GM12875 (cell line): ENCODE data around the gene TBL1X.

Experiments
- H3K4me3 ChIP-seq: one replicate; pipeline ENCODE4 v1.5.1; 2011; ENCODE audit warnings: low read depth, low read length, control low read depth
- TF ChIP-seq, protein P1 (sequence below): IDR thresholded peaks from 2 replicates; pipeline ENCODE4 v1.5.1; 2011; ENCODE audit warnings: low read depth, mild to moderate bottlenecking, control low read depth, inconsistent platforms, low read length, moderate library complexity, borderline replicate concordance; ENCODE audit not compliant: insufficient read depth

TBL1X gene

DNA sequence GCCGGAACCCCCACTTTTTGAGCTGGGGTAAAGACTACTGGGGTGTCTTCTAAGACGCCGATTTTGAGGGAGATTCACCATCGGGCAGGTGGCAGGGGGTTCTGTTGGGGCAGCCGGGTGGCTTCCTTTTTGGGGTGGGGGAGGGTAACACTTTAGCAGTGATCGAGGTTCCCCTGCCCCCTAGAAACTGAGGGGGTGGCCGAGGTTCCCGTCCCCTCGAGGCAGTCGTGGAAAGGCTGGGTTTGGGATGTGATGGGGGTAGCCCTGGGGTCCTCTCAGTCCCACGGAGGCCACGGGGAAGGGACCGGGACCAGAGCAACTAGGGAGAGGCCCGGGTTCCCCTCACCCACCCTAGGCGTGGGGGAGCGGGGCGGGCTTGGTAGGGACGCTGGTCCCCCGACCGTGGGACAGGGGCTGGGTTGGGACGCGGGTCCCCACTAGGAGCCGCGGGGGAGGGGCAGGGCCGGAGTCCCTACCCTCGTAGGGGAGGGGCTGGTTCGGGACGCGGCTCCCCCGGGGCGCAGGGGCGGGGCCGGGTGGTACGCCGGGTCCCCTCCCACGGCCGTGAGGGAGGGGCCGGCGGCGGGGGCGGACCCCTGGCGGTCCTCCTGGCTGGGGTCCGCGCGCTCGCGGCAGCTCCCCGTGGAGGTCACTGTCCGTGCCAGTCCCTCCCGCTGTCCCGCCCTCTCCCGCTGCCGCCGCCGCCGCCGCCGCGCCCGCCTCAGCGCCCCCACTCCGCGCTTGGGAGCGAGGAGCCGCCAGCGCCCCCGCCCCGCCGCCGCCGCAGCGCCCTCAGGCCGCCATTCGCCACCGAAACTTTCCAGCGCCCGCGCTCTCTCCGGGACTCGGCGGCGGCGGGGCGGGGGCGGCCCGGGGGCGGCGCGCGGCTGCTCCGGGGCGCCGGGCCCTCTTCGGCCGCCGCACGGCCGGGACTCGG, at the start of gene TBL1X:
TSS of gene TBL1X (plus strand) at position 624 of the 937 bp plus-strand sequence. CDS start 188,529 bp downstream, outside the sequence.
- peak within 1 kb of the TSS; percentile 68 for H3K4me3 ChIP-seq

DNA sequence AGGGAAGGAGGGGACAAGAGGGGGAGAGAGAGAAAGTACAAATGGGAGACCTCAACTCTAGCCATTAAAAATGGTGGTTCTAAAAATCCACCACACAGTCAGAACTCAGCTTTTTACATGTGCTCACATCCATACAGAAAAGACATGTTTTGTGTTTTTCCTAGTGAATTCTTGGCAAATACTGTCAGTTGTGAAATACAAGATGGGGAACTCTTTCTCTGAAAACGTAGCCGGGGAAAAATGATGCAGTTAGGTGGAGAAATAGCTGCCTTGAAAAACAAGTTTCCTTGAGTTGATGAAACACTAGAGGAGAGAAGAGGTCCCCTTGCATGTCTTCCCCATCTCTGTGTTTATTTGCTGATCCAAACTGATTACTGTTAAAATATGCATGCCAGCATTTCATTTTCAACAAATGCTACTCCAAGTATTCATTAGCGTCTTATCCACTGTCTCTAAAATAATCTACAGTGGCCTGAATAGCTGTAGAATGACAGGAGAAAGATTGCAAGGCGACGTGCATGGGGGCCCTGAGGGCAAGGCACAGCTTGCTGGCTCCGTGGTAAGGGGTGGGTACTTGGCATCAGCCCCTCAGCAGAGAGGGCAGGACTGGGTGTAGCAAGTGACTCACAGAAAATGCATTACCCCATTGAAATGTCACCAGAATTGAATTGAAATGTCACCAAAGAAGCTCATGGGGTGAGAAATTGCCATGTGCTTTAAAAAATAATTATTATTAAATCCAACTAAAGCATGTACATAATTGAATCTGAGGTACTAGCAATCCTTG, 48.1 kb upstream of the TBL1X start:
- H3K4me3 ChIP-seq: no peak overlapping the region
- TF ChIP-seq, protein P1, sequence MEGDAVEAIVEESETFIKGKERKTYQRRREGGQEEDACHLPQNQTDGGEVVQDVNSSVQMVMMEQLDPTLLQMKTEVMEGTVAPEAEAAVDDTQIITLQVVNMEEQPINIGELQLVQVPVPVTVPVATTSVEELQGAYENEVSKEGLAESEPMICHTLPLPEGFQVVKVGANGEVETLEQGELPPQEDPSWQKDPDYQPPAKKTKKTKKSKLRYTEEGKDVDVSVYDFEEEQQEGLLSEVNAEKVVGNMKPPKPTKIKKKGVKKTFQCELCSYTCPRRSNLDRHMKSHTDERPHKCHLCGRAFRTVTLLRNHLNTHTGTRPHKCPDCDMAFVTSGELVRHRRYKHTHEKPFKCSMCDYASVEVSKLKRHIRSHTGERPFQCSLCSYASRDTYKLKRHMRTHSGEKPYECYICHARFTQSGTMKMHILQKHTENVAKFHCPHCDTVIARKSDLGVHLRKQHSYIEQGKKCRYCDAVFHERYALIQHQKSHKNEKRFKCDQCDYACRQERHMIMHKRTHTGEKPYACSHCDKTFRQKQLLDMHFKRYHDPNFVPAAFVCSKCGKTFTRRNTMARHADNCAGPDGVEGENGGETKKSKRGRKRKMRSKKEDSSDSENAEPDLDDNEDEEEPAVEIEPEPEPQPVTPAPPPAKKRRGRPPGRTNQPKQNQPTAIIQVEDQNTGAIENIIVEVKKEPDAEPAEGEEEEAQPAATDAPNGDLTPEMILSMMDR: no peak

More for the DNA sequence above, at the start of gene TBL1X:
- TF ChIP-seq, protein P1: no peak

DNA sequence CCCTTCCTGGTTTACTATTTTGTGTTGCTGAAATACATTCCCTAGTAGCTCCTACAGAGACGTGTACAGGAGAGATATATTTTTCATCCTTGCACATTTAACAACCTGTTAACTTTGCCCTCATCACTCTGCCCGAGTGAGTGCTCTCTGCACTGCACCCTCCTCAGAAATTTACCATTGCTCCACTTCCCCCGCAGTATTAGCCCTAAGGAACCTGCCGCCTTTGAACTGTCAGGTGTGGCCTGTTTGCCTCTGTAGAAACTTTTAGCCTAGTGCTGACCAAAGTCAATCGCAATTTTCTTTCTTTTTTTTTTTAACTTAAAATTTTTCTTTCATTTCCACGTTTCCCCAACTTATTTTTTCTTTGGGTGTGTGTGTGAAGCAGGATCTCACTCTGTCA, 46.6 kb upstream of the TBL1X start:
- H3K4me3 ChIP-seq: no peak overlapping the region
- TF ChIP-seq, protein P1: no peak

DNA sequence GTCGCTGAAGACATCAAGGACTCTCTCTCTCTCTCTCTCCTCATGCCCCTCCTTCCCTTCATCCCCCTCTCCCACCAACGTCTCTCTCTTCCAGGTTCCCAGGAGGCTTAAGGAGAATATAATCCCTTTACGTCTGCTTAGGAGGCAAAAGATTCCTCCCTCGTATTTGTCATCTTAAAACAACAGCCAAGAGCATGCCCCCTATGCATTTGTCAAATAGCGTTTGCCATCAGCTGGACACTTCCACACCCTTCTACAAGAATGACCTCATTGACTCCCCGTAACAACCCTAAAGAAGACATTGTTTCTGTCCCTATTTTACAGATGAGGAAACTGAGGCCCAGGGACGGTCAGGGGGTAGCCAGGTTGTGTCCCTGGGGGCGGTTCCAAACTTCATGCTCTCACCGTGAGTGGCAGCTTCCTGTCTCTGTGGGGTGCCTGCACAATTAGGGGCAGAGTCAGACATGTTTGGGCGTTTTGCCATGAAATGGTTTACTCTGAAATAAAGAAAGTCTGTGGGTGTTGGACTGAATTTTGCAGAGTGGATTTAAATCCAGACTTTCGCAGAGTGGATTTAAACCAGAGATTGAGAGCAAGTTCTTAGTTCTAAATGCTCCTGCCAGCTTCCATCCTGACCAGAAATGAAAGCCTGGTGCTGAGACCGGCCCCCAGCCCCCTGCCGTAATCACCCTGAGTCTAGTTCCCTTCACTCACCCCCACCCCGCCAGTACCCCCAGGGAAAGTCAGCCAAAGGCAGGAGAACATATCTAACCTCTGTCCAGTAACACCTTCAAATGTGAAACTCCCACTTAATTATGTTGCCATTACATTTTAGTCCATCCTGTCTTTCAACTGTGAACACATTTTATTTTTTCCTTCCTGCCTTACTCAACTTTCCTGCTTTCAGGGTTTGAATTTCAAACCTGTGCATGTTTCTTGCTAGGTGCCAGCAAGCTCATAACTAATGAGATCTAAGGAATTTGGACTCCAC, 44.3 kb upstream of the TBL1X start:
- no peak overlapping the region for H3K4me3 ChIP-seq

DNA sequence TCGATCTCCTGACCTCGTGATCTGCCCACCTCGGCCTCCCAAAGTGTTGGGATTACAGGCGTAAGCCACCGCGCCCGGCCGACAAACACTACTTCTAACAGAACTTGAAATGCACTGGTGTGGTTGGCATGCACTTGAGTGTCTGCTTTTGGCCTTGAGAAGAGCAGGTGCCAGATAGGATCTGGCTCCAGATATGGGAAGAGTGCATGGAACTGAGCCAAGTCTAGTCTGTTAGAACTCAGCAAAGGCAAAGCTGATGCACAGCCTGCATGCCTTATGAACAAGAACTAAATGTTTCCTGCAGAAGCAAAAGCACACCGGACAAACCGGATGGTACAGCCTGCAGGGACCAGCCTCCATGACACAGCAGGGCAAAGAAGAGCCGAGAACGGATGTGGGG, 35.1 kb upstream of the TBL1X start:
- TF ChIP-seq, protein P1: no peak

More for the DNA sequence above, 44.3 kb upstream of the TBL1X start:
- TF ChIP-seq, protein P1: no peak

DNA sequence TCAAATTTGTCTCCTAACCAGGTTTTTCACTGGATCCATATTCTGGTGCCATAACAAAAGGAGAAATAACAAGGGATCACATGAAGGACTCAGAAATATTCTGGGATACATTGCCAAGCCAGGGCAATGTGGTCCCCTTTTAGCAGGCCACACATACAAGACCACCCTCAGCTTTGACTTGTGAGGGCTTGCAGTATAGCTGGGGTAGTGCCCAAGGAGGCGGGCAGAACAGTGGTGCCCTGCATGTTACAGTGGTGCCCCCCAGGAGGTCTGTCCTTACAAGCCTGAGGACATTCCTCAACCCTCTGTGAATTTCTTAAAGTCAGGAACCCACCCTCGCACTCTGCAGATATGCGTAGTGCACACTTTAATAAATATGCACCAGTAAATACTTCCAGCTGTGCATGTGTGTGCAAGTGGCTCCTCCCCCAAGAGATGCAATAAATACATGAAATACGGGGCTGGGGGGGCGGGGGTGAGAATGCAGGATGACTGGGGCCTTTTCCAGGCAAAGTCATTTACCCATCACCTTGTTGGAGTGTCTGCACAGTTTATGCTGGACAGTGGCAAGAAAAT, 34.4 kb upstream of the TBL1X start:
- no peak overlapping the region for H3K4me3 ChIP-seq
- TF ChIP-seq, protein P1: no peak

More for the DNA sequence above, 35.1 kb upstream of the TBL1X start:
- H3K4me3 ChIP-seq: no peak overlapping the region
